Dedifferentiated amniotic fluid mesenchymal stem cell (primary cell): Measurements from ENCODE around the gene TNS1.

Experiments used
- DNase-seq: peaks from one replicate; pipeline ENCODE4 v3.0.0-alpha.2; 2016; ENCODE audit errors: extremely low spot score

Gene TNS1

DNA sequence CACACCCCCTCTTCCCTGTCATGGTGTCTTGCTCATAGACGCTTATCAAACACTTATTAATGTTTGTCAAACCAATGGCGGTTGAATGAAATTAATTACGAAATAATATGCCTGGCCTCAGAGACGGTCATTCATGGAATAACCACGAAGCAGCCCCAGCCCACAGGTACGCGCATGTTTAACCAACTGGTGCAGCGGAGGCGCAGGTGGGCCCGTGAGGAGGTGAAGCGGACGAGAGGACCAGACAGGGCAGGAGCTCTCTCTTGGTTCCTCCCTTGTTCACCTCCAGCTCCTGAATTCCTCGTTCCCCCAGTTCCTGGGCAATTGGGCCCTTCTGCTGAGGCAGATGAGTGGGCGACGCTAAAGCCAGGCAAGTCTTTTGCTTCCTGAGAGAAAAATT is 169.8 kb downstream of the TNS1 start:
- no peak for DNase-seq

DNA sequence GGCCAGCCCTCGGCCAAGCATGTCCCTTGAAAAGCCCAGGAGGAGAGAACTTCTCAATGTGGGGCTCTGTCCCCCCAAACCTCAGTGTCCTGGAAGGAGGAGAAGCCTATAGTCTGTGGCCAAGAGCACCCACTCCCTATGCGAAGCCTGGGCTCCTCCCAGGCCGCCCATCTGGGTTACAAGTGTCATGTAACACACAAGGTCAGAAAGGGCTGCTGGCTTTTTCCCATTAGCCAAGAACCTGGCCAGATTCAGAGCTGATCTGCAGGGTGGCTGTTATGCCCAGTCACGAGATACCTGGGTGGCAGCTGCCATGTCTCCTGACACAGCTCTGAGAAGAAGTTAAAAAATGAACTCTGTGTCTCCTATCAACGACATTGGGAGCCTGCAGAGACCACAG is 170.7 kb downstream of the TNS1 start:
- DNase-seq, result no peak

DNA sequence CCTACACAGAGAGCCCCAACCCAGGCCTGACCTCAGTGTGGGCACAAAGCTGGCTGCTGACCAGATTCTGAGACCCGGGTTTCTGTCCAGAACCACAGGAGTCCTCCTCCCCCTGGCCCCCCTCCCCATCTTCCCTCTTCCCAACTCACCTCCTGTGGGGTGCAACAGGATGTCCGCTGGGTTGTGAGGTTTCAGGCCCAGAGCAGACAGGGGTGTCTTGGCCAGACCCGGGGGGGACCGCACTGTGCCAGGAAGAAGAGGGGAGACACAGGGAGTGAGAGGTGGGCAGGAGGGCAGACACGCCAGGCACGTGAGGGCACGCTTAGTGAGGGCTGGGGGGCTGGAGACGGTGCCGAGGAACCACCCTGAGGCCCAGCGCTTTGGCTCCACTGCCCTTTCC is 171.5 kb downstream of the TNS1 start:
- no peak for DNase-seq

DNA sequence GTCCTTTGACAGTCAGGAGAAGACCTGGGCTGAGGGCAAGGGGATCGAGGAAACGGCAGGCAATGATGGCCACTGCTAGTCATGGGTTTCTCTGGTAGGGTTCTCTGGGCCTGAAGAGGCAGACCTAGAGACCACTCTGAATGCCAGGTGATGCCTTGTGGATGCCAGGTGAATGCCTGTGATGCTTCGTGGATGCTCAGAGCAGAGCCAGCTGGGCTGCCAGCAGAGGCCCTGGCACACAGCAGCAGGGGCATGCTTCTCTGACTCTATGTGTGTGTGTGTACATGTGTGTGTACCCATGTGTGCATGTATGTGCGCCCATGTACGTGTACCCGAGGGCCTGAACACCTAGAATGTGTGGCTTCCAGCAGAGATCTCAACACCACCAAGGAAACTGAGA is 172.0 kb downstream of the TNS1 start:
- DNase-seq, result no peak

DNA sequence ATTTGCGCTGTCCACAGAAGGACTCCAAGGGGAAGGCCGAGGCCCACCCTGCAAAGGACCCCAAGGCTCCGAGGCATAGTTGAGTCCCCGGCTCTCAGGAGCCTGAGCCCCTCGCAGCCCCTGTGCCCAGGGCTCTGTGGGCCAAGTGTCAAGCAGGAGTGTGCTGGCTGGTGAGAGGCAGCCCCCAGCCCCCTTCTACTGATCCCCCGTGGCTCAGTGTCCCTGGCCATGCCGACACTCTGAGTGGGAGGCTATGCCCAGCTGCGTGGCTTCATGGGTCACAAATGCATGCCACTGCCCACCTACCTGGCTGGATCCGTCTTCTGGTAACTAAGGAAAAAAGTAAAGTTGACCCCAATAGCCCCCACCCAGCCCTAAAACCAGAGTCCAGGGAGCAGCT is 172.7 kb downstream of the TNS1 start:
- no peak for DNase-seq

DNA sequence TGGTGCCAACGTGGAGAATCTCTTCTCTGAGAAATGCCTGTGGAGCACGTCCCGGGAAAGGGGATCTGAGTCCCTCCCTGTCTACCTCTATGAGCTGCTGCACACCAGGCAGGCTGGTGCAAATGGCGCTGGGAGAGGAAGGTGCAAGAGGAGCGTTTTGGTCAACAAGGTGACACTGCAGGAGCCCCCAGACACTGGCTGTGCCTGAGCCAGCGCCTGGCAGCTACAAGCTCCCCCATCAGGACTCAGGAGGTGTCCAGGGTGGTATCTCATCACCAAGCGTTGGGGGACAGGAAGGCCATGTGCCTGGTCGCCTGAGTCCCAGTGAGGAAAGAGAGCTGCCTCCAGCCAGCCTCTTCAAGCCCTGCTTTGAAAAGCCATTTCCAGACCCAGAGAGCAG is 173.4 kb downstream of the TNS1 start:
- DNase-seq, result no peak

DNA sequence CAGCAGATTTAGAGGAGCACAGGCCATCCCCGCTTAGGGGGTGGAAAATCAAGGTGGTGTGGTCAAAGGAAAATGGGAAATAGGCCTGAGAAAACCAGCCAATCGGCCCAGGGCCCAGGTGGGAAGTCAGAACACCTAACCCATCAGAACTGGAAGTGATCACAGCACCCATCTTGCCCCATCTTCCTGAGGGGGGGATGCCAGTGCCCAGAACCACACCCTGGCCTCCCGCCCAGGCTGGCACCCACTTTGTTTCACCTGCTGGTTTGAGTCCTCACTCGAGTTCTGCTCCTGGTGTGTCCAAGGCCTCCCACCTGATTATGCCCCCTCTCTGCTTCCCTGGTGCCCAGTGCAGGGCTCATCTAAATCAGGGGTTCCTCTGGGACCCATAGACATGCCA is 174.5 kb downstream of the TNS1 start:
- no peak for DNase-seq

- DNase-seq, result no peak
Observed at GRCh38 chr2:217827430-217828201, 175.2 kb downstream of the TNS1 start.

GRCh38 chr2:217826991-217827390 is 175.8 kb downstream of the TNS1 start:
- no peak for DNase-seq

GRCh38 chr2:217826520-217826919 is 176.3 kb downstream of the TNS1 start:
- no peak for DNase-seq

DNA sequence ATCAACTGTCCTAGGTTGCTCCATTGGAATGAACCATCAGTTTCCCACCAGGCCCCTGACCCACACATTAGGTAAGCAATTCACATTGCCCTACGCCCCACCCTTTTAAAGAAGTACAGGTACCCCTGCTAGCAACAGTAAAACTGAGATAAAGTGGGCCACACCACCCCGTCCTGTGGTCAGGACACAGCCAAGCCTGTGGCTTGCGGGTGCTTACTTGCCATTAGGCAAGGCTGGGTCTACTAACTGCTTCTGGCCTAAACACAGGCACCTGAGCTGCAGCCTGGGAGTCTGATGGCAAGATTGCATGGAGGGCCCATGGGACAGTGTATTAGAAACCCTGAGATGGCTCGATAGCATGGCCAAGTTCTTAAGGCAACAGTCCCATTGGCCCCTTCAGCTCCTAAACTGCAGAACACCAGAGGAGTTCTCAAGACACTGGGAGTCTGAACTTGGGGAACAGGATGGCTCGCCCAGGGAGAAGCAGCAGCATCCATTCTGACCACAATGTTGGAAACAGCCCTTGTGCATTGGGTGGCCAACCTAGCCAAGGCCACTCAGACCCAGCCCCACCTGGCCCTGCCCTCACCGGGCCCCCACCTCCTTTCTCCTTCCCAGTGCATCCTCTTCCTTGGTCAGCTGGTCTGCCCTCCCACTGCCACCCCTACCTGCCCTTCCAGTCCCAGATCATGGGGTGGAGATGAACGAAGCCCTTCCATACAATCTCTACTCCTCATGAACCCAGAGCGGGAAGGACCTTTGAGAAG is 177.1 kb downstream of the TNS1 start:
- no peak for DNase-seq

DNA sequence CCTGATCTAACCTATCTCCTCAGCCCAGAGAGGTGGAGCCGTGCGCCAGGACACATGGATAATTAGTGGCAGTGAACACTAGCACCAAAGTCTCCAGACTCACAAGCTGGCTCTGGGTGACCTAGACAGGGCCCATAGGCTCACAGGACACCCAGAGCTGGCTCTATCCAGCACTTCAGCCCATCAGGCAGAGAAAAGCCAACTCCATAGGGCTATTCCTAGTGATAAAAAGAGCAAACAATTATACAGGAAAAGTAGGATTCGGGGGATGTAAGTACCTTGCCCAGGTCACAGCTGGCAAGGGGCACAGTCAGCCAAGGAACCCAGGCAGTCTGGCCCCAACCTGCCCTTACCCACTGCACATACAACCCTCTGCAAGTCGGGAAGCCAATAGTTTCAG is 178.6 kb downstream of the TNS1 start:
- DNase-seq, result no peak

DNA sequence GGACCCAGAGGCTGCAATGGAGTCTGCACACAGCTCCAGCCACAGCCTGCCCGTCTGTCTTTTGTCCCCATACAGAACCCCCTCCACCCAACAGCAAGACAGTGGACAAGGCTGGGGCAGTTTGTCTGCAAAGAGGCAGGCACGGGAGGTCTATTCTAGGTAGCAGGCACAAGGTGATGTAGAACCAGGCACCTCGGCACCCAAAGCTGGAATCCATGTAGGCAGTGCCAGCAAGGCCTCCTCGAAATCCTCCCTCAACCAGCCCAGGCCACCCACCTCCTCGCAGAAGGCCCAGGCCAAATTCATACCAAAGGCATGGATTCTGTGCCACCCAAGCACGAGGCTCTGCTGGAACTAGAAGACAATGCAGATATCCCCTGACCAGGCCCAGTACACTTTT is 179.2 kb downstream of the TNS1 start:
- DNase-seq, result no peak

- DNase-seq, result no peak
Observed at GRCh38 chr2:217822296-217823252, 180.2 kb downstream of the TNS1 start.

DNA sequence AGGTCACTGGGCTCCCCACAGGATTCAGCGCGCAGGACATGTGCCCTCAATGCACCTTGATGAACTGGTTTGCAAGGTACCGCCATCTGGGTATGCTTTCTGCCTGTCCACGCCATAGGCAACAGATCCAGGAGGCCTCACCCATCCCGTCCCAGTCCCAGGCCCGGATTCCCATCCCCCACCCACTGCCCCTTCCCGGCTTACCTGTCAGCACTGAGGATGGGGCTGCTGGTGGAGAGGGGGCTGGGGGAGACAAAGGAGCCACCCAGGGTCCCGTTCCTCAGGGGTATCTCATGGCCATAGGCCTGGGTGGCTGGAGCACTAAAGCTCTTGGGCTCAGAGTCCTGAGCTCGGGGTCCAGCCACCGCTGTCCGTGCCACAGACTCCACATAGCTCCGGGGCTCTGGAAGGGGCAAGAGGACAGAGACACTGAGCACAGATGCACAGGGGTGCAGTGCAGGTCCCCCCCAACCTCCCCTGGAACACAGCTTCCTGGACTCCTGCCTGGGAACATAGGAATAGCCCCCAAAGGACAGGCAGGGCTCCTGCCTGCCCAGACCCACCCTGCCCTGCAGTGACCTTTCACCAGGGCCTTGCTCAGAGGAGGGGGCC is 181.2 kb downstream of the TNS1 start:
- DNase-seq, result no peak

GRCh38 chr2:217820904-217821303 is 181.9 kb downstream of the TNS1 start:
- no peak for DNase-seq

DNA sequence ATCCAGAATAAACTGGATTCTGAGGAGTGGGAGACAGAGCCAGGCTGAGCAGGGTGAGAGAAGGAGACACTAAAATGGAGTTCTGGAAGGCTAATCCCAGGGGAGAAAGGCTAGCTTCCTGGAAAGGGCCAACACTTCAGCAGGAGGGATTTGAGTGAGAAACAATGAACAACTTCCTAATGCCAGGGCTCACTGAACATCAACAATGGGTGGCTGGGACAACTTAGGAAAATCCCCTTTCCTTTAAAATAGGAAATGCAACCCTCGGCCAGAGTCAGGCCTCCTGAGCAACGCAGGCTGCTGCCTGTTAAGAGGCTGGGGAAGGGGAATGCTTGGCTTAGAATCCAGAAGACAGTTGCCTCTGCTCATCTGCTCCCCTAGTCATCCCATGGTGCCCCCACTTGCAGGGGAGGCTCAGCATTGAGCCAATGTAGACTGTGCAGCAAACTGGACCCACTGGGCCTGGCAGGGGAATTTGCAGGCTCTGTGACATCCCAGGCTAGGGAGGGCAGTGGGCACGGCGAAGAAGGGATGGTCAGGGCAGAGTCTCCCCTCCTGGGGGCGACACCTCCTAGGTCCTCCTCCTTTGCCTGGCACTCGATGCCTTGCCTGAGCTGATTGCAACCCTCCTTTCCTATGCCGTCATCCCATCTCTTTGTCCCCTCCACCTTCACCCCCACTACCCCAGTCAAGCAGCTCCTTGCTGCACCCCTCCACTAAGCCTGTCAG is 182.5 kb downstream of the TNS1 start:
- DNase-seq, result no peak

- no peak for DNase-seq
Observed at GRCh38 chr2:217818293-217818850, 184.4 kb downstream of the TNS1 start.

DNA sequence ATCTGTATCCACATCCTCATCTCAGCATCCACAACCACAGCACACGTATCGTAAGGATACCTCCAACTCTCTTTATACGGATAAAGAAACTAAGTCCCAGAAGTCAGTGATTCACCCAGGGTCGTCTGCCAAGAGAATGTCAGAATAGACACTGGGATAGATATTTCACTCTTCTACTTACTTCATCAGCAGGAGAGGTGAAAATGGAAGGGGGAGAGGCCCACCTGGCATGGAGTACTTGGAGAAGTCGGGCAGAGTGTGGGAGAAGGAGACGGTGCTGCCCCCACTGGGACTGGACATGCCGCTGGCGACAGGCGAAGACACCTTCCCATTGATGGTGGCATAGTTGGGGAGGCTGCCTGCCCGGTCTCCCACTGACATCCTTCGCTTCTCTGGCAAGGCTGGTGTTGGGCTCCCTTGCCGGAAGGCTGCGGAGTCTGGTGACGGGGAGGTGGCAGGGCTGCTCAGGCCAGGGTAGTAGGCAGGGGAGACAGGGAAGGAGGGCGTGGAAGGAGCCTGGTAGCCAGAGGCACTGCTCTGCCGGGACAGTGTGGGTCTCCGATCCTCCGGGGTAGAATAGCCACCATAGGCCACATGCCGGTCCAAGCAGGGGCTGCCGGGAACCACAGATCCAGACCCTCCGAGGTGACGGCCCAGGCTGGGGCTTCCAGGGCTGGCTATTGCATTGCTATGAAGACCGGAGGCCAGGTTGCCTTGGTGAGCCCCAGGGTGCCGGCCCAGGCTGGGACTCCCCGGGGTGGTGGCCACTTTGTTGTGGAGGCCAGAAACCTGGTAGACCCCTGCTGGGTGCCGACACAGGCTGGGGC is 185.1 kb downstream of the TNS1 start:
- no peak for DNase-seq

DNA sequence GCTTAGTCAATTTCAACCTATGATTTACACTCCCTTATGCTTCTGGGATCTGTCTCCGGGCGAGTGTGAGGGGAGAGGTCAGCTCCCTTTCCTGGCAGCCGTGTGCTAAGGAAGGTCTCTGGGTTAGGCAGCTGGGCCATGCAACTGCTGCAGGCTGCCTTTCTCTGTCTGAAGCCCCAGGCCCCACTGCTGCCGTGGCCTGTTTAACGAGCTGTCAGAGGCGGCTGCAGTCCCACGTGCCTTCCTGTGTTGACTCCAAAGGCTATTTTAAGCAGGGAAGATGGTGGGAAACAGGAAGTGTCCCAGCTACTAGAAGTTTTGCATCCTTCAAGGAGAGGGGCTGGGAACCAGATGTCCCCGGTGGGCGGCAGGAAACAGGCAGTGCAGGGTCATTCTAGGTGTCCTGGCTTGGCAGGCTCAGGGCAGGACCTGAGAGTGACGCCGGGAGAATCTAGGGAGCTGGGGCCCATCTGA is 186.4 kb downstream of the TNS1 start:
- DNase-seq, result no peak
